TTC549 (cell line): Measurements from ENCODE around the gene BRD4.

Experiments used
- FAIRE-seq: peaks from 2 replicates; lab custom pipeline; 2012; peaks lifted over from hg19 to GRCh38; lab: Jason Lieb, UNC

BRD4 gene

GRCh38 chr19:15289673-15290072, 42.7 kb downstream of the BRD4 start:
- no peak for FAIRE-seq

- FAIRE-seq, result no peak
Measured at GRCh38 chr19:15288146-15288963, 44.0 kb downstream of the BRD4 start.

DNA sequence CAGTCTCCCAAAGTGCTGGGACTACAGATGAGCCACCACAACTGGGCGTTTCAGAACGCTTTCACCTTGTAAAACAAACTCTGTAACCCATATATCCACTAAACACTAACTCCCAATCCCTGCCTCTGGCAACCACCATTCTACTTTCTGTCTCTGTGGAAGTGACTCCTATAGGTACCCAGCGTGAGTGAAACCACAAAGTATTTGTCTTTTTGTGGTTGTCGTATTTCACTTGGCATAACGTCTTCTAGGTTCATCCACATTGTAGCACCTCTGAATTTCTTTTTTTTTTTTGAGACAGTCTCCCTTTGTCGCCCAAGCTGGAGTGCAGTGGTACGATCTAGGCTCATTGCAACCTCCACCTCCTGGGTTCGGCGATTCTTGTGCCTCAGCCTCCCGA, 44.8 kb downstream of the BRD4 start:
- FAIRE-seq, result no peak

- FAIRE-seq, result no peak
Measured at GRCh38 chr19:15286688-15287365, 45.5 kb downstream of the BRD4 start.

DNA sequence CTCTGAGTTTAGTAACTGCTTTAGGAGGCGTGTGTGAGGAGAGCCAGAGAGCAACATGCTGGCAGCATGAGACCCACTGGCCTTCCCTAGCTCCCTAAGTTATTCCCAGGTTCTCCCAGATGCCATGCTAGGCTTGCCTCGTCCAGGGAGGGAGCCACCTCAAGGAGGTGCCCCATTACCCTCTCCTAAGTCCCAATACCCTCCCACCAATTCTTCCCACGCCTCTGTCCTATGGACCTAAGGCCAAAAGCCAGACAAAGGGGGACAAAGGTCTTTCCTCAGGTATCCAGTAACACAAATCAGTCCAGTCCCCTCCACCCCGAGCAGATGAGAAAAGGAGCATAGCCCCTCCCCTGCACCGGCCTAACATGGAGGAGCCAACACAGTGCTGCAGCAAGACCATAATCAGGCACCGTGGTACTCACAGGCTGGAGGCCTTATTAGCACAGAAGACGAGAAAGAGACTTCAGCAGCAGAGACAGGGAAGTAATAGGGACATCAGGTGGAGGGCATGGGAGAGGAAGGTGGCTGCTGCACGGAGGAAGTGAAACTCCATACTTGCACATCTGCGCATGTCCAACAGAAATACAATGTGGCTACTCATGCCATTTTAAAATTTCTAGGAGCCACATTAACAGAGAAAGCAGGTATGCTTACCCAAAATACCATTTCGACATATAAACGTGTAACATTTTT, 46.3 kb downstream of the BRD4 start:
- no peak for FAIRE-seq

- no peak for FAIRE-seq
Measured at GRCh38 chr19:15284896-15285295, 47.4 kb downstream of the BRD4 start.

DNA sequence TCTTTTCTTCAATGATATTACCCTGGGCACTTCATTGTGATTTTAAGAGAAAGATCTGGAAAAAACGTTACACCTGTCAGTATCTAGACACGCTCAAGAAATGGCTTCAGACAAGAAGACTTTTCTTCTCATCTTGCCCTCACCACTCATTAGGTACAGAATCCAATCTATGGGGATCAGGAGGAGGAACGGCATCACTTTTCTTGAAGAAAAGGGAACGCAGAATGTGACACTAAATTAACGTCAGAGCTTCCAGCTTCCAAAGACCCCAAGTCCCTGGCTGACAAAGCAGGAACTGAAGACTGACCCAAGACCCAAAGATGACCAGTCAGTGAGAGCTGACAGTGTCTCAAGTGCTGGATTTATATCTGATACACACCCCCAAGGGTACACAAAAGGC, 48.2 kb downstream of the BRD4 start:
- FAIRE-seq, result no peak

GRCh38 chr19:15283141-15283883, 49.0 kb downstream of the BRD4 start:
- no peak for FAIRE-seq

DNA sequence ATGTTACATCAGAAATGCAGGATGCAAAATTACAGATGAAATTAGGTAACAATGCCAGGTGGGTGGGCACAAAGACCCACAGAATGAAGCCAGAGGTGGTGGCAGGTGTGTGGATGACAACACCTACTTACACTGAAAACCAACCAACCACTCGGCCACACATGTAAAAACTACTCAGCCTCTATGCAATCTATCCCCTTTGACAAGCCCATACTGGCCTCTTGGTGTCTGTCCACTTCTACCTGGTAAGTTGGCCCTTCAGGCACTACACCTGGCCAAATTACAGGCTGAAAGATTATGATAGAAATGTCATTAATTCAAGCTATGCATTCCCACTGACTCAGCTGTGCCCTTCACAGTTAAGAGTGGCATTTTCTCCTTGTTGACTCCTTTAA, 50.0 kb downstream of the BRD4 start:
- FAIRE-seq, result no peak

DNA sequence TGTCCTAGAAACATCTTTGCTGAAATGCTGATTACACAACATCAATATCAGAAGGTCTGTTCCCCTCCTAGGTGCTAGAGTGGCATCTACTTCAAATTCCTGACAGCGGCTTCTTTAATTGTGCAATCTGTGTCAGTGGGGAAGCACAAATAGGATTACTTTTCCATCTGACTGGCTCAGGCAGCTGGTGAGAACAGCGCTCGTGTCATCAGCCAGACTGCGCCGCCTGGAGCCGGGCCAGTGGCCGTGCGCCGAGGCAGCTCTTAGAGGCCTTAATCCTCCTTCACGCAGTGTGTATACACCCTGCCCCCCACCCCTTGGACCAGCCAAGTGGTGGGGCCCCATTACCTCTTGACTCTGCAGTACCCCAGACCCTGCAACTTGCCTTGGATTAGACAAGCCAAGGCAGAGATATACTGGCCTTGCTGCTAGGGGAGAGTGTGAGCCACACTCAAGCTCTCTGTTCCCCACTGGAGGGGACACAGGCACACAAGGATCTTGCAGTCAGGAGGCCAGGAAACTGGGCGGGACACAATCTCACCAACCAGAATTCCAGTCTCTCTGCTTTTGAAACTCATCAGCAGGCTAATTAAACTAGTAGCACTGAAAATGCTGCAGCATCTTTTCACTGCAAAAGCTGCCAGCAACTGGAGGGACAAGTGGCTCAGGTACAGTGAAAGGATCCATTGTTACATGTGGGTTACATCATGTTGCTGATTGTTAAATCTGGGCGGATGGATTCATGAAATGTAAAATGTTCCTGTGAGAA, 51.2 kb downstream of the BRD4 start:
- FAIRE-seq, result no peak

DNA sequence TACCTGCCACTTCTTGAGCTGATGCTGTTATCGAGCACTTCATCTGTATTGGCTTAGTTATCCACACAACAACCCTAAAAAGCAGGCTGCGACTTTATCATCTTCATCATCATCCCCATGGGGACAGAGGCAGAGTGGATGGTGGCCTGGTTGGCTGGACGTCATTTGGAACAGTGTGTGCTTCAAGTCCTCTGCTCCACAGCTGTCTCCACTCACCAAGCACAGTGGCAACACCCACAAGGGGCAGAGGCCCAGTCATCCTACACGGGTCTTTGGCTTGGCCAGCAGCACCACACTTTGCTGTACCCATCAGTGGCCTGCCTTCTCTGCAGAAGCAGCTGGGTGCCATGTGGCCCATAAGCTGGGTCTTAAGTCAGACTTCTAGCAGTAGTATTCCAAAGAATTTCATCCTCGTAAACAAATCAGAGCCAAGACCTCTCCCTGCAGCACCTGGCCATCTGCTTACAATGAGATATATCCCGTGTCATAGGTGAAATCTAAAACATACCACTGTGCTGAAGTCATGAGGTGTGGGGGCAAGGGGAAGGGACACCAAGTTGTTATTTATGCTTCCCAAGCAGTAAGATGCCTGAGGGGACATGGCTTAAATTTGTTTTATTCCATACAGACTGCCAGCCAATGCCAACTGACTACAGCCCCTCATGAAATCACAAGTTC, 52.2 kb downstream of the BRD4 start:
- FAIRE-seq, result no peak

GRCh38 chr19:15279326-15279904, 52.9 kb downstream of the BRD4 start:
- no peak for FAIRE-seq

- no peak for FAIRE-seq
Measured at GRCh38 chr19:15276620-15277215, 55.6 kb downstream of the BRD4 start.

DNA sequence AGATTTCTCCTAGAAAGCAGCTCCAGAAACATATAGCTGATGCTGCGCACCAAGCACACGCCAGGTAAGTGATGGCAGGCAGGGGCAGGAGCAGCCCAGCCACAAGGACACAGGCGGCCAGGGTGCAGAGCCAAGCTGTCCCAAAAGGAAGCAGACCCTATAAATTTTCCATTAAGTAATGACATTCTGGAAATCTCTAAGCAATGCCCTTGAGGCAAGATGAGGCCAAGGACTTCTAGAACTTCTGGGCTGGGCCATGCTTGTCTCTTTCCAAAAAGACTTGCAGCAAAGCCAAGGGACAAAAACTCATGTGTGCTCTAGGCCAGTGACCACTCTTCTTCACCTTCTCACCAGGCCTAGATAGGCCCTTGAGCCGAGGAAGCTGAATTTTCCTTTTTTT, 57.9 kb downstream of the BRD4 start:
- no peak for FAIRE-seq

DNA sequence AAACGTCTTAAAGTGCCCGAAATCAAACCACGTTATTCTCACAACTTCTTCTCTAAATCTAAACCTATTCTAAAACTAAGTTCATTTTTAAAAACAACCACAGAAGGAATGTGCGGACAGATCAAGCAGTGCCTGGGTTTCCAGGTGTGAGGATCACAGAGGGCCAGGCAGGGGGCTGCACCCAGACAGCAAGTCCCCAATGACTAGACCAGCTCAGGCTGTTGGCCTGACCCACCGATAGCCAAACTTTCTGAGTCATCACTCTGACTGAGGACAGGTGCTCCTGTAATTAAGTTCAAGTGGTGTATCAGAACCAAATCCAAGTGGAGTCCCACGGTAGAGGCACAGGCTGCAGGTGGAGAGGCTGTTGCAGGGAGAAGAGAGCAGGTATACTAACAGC, 62.5 kb downstream of the BRD4 start:
- FAIRE-seq, result no peak

- no peak for FAIRE-seq
Measured at GRCh38 chr19:15268928-15269253, 63.4 kb downstream of the BRD4 start.

DNA sequence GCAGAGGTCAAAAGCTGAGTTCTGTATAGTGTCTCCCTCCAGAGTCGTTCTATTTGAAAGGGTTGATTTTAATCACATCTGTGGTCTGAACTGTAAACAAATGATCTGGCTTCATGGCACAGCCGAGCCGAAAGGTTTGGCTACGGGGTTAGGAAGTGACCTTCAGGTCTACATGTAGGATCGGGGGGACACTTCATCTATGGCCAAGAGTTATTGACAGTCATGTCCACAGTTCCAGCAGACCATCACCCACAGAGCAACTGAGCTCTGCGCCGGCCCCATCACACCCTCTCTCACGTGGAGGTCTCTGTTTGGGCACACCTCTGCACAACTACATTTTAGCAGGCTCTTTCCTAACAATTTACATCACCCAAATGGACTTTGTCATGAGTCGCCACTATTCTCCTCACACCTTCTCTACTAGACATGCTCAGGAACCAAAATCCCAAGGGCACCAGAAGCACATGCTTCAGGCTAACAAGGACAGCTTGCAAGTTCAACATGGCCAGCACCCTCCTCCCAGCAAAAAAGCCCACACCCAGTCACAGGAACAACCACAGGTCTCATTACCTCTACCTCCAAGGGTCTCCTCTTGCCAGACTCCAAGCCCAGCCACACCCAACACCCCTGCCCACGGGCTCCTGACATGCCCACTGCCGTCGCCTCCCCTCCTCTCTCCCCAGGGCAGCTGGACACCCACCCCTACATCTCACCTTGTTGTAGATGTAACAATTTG, 64.0 kb downstream of the BRD4 start:
- FAIRE-seq, result no peak

- no peak for FAIRE-seq
Measured at GRCh38 chr19:15266683-15267082, 65.7 kb downstream of the BRD4 start.

GRCh38 chr19:15265850-15266248, 66.5 kb downstream of the BRD4 start:
- no peak for FAIRE-seq
